G401.6 (cell line): ENCODE measurements around the gene CLPX.
"Not testable (repeated sequence)": the region's sequence is repeated elsewhere in the genome, so short reads cannot be mapped to it uniquely, and the experiment has no call there.

Experiments
- FAIRE-seq: peaks from 2 replicates; lab custom pipeline; 2012; peaks lifted over from hg19 to GRCh38; lab: Jason Lieb, UNC

CLPX gene

DNA sequence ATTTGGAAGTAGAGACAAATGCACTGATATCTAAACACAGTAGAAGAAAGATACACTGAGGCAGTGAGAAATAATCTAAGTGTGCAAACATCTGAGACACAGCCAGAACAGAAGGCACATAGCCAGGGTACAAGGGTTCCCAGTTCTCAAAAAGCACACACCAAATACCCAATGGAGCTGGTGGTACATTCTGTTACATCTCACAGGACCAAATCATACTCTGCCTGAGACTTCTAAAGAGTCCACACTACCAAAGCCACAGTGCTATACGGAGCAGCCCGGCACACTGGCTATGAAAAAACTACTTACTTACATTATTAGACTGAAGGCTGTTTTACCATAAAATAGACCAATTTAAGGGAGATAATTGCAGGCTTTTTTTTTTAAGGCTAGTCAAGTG is 19.3 kb downstream of the CLPX start:
- no peak for FAIRE-seq

DNA sequence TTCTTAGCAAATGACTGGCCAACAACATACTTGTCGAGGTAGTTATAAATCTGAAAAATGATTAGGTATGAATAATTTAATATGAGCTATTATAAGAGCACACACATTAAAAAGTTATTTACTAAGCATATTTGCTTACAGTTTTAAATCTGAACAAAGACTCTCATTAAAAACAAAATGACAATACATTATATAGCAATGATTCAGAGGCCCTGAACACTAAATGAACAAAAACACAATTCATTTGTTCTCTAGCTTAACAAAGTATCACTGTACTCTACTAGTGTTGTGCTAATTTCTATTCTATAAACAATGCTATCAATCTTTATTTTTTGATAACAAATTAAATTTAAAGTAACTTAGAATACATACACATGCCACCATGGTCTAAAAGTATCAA is 21.0 kb downstream of the CLPX start:
- no peak for FAIRE-seq

DNA sequence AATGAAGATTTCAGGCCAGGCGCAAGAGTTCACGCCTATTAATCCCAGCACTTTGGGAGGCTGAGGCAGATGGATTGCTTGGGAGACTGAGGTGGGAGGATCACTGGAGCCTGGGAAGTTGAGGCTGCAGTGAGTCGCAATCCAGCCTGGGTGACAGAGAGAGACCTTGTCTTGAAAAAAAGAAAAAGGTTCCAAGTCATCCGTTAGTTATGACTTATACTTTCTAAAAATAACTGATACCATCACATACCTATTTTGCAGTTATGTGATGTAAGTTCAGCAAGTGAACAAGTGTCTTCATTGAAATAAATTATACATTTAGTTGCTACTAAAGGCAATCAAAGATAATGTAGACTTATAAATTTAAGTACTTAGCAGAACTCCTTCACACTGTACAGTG is 22.1 kb downstream of the CLPX start:
- no peak for FAIRE-seq

DNA sequence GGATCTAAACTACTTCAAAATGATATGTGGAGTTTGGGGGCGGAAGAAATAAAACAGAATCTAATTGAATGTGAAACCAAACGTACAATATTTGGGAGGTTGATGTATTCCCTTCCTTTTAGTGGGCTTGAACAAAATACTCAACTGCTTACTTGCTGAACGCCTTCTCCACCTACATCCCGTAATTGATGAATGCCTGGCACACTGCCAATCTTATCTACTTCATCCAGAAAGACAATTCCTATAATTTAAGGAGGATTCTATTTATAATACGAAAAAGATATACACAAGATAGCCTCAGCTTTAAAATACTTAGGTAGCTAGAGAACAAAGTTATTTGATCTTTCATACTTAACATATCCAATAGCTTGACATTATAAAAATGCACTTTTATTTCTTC is 28.4 kb downstream of the CLPX start:
- no peak for FAIRE-seq

DNA sequence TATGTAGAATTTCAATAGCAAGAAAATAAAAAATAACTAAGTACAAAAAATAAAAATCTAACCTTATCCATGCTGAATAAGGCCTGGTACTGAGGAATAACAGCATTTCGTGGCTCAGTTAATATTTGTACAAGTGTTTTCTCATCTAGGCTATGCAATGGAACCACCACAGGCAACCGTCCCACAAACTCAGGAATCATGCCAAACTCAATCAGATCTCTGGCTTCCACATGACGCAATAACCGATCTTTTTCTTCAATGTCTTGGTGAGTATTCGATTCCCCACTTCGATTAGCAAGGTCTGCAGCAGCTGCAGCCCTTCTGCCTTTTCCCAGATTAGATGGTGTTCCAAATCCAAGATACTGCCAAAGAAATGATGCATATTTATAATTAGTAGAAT is 30.4 kb downstream of the CLPX start:
- no peak for FAIRE-seq

DNA sequence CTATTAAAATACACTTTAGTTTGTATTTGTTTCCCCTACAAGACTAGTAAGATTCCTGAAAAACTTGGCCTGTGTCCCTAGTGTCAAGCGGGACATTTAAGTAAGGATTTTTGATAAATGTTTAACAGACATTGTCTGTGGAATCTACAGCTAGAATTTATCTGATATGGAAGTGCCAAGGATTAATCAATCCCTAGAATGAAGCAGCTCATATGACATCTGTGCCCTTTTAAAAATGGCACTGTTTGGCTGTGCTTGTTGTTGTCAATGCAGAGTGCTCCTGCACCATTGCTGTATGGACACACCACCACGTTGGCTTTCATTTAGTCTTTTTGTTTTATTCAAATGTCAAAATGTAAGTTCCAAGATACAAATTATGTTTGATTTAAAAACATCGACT is 37.2 kb downstream of the CLPX start:
- no peak for FAIRE-seq

DNA sequence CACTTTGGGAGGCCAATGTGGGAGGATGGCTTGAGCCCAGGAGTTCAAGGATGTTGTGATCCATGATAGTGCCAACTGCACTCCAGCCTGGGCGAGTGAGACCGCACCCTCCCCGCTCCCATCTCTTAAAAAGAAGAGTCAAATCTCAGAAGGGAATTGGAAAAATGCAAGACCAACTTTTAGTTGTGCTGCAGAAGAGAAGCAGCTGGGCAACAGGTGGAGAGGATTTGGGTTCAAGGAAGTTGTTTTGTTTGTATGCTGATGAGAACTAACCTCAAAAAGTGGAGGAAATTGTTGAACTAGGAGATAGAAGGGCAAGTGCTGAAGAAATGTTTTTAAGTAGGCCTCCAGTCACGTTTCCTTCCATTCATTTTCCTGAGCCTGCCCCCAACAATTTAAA is 38.7 kb downstream of the CLPX start:
- no peak for FAIRE-seq

DNA sequence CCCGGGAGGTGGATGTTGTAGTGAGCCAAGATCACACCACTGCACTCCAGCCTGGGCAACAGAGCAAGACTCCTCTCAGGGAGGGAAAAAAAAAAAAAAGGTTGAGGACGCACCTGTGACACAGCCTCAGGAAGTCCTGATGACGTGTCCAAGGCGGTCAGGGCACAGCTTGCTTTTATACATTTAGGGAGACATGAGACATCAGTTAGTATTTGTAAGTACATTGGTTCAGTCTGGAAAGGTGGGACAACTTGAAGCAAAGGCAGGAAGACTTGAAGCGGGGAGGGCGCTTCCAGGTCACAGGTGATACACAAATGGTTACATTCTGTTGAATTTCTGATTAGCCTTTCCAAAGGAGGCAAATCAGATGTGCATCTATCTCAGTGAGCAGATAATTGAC is 46.5 kb downstream of the CLPX start:
- FAIRE-seq = not testable (repeated sequence)

DNA sequence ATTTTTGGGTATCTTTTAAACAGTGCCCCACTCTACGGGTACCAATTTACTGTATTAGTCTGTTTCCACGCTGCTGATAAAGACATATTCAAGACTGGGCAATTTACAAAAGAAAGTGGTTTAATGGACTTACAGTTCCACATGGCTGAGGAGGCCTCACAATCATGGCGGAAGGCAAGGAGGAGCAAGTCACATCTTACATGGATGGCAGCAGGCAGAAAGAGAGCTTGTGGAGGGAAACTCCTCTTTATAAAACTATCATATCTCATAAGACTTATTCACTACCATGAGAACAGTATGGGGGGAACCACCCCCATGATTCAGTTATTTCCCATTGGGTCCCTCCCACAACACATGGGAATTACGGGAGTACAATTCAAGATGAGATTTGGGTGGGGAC is 47.2 kb downstream of the CLPX start:
- not testable (repeated sequence) for FAIRE-seq

DNA sequence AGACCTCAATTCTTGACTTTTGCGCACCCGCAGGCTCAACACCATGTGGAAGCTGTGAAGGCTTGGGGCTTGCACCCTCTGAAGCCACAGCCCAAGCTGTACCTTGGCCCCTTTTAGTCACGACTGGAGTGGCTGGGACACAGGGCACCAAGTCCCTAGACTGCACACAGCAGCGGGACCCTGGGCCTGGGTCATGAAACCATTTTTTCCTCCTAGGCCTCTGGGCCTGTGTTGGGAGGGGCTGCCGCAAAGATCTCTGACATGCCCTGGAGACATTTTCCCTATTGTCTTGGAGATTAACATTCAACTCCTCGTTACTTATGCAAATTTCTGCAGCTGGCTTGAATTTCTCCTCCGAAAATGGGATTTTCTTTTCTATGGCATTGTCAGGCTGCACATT is 48.1 kb downstream of the CLPX start:
- not testable (repeated sequence) for FAIRE-seq

DNA sequence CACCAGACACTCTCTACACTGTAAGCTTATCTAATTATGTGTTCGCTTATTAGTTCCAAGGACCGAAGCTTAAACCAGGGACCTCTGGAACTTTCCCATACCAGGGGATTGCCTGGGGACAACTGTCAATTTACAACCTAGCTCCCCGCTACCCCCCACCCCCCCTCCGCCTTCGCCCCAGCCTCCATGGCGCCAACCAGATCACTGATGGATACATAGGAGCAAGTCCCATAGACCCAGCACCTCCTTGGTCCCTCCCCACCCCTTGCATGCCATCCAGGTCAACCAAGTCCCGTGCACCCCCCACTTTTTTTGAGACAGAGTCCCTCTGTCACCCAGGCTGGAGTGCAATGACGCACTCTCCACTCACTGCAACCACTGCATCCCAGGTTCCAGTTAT is 50.6 kb downstream of the CLPX start:
- FAIRE-seq = no peak

DNA sequence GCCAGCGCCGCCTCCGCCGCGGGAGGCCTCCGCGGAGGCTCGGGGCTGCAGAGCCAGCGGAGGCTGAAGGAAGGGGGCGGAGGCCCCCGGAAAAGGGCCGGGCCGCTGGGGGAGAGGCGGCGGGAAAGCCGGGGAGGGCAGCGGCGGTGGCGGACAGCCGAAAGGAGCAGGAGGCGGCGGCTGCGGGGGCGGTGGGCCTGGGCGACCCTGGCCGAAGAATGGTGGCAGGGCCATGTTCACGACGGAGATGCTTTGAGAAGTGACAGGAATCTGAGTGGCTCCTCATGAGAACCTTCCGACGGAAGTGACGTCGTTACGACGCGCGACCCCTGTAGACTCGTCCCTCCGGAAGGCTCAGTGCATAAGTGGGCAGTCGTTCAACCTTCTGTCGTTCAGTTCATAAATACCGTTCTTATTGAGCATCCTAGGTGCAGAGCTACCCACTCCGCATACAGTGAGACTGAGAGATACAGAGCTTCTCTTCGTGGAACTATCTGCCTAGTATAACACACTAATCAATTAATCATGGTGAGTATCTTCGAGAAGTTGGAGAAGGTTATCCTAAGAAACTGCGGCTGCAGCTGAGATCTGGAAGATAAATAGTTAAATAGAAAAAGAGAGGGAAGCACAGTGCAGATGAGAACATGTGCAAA is 51.5 kb downstream of the CLPX start, which contains the start of gene PDCD7:
Gene PDCD7, minus strand, starts transcription at position 261 of the 653 bp plus-strand sequence. Its CDS starts 27 bp downstream, at position 234.
- peak; percentile 64 for FAIRE-seq

DNA sequence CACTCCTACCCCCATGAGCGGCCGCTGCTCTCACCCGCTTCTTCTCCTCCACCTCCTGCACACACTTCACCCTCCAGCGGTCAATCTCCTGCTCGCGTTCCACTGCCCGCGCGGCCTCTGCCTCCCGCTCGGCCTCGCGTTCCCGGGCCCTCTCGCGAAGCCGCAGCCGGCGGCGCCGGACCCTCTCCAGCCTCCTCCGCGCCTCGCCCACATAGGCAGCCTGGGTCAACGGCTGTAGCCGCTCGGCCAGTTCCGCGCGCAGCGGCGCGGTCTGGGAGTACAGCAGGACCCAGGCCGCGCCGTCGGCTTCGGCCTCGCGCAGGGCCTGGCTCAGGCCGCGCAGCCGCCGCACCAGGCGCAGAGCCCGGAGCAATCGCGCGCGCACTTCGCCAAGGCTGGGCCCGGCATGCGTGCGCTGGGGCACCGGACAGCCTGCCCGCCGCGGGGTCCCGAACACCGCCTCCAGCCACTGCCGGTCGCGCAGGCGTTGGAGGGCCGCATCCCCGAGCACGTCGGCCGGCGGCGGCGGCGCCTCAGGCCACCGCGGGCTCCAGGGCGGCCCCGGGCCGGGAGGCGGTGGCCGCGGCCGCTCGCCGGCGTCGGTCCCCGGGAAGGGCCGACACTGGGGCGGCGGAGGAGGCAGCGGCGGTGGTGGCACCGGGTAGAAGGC is 52.1 kb downstream of the CLPX start:
- no peak for FAIRE-seq

DNA sequence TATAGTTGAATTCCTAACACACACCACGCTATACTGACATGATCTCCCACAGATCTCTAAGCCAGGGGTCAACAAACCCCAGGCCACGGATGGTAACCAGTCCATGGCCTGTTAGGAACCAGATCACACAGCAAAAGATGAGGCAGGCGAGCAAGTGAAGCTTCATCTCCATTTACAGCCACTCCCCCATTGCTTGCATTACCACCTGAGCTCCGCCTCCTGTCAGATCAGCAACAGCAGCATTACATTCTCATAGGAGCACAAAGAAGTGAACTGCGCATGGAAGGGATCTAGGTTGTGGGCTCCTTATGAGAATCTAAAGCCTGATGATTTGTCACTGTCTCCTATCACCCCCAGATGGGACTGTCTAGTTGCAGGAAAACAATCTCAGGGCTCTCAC is 54.2 kb downstream of the CLPX start:
- no peak for FAIRE-seq

DNA sequence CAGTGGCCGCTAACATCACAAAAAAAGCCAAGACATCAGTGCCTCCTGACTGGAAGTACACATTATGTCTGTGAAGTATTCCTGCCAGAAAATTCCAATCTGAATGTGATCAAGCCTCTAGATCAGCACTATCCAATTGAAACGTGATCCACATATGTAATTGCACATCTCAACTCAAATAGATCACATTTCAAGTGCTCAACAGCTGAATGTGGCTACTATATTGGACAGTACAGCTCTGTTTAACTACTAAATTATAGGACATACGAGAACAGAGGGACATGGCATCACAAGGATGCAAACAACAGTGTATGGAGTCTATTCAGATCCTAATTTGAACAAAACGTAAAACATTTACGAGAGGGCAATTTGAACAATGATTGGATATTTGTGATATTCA is 69.6 kb downstream of the CLPX start:
- no peak for FAIRE-seq

DNA sequence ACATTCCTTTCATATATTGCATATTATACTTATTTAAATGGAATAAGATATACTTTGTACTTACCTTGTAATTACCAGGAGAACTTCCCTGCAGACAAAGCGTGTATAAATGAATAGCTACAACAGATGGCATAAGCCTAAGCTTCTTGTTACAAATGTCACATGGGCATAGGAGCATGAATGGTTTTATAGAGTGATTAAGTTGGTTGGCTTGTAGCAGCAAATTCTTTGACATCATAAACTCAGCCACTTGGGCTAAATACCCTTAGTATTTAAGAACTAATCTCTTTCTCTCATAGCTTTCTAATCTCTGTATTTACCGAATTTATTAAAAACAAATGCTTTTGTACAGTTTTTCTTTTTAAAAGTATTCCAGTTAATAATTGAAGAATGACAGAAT is 70.1 kb downstream of the CLPX start, which contains the start of gene UBAP1L:
Gene UBAP1L, minus strand, starts transcription at position 115 of the 400 bp plus-strand sequence. CDS start 8,985 bp downstream, outside the sequence.
- no peak for FAIRE-seq

DNA sequence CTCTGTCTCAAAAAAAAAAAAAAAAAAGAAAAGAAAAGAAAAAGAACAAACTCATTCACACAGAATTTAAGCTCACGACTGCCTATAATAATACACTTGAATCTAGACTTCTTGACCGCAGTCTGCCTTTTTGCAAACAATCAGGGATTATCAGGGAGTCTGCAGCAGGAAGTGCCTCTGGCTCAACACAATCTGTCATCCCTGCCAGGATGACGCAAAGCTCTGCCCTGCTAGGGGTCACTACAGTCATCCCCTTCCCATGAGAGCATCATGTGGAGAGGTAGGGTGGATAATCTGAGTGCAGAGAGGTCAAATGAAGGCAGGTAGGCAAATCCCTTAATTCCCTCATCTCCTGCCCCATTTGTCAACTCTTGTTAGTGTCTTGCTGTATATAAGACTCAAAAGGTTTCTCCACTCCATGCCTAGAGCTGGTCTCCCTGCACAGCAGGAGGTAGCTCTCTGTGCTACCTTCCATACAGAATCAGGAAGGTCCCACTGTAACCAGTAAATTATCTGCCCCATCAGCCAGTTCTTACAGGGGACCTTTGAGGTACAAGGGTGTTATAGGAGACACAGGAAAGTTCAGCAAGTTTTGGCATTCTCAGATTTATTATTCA is 74.4 kb downstream of the CLPX start:
- no peak for FAIRE-seq

DNA sequence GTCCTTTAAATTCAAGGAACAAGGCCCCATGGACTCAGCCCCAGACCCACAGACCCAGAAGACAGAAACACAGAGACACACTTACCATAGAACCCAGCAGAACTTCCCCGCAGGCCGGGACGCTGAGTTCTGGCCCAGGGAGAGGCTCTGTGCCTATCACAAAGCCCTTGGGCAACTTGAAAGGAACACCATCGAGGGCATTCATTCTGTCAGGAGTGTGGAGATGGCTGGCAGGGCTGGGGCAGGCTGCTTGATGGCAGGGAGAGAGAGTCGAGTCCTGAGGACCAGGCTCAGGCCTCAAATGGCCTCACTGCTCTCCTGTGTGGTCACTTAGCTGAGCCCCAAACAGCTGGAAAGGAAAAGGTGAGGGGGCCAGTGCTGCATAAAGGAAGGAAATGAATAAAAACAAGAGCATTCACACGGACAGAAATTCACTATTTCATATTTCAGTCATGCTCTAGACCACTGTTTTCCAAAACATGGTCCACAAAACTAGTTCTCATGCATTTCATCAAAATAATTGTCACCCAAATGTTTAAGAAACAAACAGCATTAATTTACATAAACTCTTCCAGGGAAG is 79.0 kb downstream of the CLPX start:
- no peak for FAIRE-seq

DNA sequence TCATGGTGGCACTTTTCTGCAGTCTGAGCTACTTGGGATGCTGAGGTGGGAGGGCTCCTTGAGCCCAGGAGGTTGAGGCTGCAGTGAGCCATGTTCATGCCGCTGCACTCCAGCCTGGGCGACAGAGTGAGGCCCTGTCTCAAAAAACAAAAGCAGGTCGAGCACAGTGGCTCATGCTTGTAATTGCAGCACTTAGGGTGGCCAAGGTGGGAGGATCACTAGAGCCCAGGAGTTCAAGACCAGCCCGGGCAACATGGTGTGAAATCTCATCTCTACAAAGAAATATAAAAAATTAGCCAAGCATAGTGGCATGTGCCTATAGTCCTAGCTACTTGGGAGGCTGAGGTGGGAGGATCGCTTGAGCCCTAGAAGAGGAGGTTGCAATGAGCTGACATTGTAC is 80.1 kb downstream of the CLPX start:
- no peak for FAIRE-seq

DNA sequence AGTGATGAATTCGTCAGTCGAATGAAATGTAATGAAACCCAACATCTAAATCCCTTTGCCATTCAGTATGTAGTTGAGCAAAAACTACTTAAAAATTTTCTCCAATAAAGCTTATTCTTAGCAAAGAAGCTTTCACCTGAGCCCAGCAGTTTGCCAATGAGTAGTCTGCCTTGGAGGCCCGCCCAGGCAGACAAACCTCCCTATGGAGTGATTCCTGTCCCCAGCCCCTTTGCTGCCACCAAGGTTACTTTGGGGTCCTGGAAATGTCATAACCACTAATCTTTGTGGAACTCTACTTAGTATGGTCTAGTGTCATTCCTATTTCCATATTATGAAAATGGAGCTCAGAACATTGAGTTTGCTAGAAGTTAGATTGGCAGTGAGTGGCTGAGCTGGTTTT is 82.2 kb downstream of the CLPX start:
- FAIRE-seq = no peak

DNA sequence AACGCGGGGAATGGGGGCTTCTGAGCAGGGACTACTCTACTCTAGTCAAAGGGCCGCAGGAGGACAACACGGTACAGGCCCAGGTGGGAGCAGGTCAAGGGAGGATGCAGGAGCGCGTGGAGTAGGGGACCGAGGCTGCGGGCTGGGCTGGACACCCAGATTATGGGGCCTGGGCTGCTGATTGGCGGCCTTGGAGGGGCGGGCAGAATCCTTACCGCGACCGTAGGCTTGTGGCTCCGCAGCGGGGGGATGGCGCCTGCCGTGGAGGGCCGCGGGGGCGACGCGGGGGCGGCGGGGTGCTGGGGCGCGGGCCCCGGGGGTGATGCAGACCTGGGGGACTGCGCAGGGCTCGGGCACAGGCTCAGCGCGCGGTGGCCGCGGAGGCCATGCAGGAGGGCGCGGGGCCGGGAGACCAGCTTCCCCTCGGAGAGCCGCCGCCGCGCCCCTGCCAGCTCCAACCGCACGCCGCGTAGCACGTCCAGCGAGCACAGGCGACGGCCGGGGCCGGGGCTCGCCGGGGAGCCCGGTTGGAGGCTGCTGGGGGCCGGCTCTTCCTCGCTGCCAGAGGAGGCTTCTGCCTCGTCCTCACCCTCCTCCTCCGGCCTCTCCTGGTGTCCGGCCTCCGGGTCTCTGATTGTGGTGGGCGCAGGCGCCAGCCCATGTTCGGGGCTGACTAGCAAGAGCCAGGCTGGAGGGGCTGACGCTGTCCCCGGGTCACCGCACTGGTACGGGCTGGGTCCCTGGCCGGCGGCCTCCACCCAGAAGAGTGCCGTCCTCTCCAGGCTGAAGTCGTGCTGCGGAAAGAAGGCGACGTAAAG is 83.0 kb downstream of the CLPX start:
- FAIRE-seq = no peak

DNA sequence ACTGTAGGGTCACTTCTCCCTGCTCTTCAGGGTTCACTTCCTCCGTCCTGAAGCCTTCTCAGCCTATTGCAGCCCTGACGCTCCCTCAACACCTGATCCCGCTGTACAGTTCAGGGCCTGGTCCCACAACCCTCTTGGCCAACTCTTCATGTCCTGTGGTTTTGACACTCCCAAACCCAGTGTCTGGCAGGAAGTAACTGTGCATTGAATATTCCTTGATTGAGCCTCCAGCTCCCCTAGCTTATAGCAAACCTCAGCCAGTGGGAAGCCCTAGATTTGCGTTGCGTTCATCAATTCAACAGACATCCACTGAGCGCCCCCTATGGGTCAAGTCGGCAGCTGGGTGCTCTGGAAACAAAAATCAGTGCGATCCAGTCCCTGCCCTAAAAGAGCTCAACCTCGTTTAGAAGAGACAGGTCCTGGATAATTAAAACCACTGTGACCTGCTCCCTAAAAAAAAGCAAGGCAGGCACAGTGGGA is 83.7 kb downstream of the CLPX start:
- FAIRE-seq = peak; percentile 63
